Measurements from ENCODE around the gene PIR. TPM values are rescaled to one million over a fixed set of nuclear protein-coding genes. Genes with fewer than 3 reads are reported as not detected.

Gene PIR
- polyA plus RNA-seq, 1 donor from 2014 or later: 0.81 TPM

DNA sequence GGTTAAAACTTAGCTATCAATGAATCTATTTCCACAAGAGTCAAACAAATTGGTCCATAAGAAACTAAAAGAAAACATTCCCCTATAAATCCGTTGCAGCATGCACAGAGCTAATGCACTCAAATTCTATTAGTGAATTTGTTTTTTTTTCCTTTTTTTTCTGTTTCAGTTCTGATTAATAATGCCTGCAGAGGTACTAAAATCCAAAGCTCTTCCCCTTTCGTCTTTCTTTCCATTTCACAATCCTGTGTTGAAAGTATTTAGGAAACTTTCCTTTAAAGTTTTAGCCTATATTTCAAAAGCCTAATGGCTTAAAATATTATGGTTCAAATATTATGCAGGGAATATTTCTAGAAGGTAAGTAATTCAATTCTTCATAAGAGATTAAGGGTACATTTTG, 63.1 kb downstream of the PIR start:
- Histone ChIP-seq H4K20me1 (ENCODE audit: insufficient read depth) (no peaks in the 10 kb centered on the region), H3K9ac (ENCODE audit: low read length) (no peak overlapping the region), H2AFZ (ENCODE audit: low read depth, low read length) (no peak overlapping the region), H3K4me2 (ENCODE audit: low read length) (no peak overlapping the region), H3K9me2 (ENCODE audit: insufficient read depth, low read length) (no peaks in the 10 kb centered on the region), H3K4me3 (ENCODE audit: low read length) (no peak overlapping the region), H3K27me3 (ENCODE audit: insufficient read depth, low read depth, low read length) (no peaks in the 10 kb centered on the region), H3K9me3 (ENCODE audit: low read length) (no peaks in the 10 kb centered on the region), H3K36me3 (ENCODE audit: insufficient read depth, low read length) (no peaks in the 10 kb centered on the region), H3K79me2 (replicated peaks; ENCODE audit: insufficient read depth, low read length) (no peaks in the 10 kb centered on the region), H3K27ac (ENCODE audit: low read length) (no peak overlapping the region), H3F3A (ENCODE audit: insufficient read depth, low read length, poor library complexity, severe bottlenecking) (no peaks in the 10 kb centered on the region)
- TF ChIP-seq MXI1 (conservative IDR thresholded peaks at IDR 0.05; ENCODE audit: poor library complexity, severe bottlenecking) (no peak), TAF1 (IDR thresholded peaks at IDR 0.05; ENCODE audit: low read depth) (no peak), SMC3 (conservative IDR thresholded peaks at IDR 0.05; ENCODE audit: poor library complexity) (no peak), EZH2 (IDR thresholded peaks at IDR 0.05; ENCODE audit: borderline replicate concordance, insufficient read depth, low read length, poor library complexity, severe bottlenecking) (no peak), POLR2AphosphoS5 (IDR thresholded peaks at IDR 0.05) (no peak), RAD21 (conservative IDR thresholded peaks at IDR 0.05) (no peak), EP300 (conservative IDR thresholded peaks at IDR 0.05; ENCODE audit: poor library complexity, severe bottlenecking) (no peak)
- TF ChIP-seq, protein P1, sequence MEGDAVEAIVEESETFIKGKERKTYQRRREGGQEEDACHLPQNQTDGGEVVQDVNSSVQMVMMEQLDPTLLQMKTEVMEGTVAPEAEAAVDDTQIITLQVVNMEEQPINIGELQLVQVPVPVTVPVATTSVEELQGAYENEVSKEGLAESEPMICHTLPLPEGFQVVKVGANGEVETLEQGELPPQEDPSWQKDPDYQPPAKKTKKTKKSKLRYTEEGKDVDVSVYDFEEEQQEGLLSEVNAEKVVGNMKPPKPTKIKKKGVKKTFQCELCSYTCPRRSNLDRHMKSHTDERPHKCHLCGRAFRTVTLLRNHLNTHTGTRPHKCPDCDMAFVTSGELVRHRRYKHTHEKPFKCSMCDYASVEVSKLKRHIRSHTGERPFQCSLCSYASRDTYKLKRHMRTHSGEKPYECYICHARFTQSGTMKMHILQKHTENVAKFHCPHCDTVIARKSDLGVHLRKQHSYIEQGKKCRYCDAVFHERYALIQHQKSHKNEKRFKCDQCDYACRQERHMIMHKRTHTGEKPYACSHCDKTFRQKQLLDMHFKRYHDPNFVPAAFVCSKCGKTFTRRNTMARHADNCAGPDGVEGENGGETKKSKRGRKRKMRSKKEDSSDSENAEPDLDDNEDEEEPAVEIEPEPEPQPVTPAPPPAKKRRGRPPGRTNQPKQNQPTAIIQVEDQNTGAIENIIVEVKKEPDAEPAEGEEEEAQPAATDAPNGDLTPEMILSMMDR (IDR thresholded peaks at IDR 0.05; ENCODE audit: poor library complexity, severe bottlenecking): no peak
- TF ChIP-seq, protein P2, sequence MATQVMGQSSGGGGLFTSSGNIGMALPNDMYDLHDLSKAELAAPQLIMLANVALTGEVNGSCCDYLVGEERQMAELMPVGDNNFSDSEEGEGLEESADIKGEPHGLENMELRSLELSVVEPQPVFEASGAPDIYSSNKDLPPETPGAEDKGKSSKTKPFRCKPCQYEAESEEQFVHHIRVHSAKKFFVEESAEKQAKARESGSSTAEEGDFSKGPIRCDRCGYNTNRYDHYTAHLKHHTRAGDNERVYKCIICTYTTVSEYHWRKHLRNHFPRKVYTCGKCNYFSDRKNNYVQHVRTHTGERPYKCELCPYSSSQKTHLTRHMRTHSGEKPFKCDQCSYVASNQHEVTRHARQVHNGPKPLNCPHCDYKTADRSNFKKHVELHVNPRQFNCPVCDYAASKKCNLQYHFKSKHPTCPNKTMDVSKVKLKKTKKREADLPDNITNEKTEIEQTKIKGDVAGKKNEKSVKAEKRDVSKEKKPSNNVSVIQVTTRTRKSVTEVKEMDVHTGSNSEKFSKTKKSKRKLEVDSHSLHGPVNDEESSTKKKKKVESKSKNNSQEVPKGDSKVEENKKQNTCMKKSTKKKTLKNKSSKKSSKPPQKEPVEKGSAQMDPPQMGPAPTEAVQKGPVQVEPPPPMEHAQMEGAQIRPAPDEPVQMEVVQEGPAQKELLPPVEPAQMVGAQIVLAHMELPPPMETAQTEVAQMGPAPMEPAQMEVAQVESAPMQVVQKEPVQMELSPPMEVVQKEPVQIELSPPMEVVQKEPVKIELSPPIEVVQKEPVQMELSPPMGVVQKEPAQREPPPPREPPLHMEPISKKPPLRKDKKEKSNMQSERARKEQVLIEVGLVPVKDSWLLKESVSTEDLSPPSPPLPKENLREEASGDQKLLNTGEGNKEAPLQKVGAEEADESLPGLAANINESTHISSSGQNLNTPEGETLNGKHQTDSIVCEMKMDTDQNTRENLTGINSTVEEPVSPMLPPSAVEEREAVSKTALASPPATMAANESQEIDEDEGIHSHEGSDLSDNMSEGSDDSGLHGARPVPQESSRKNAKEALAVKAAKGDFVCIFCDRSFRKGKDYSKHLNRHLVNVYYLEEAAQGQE (IDR thresholded peaks at IDR 0.05; ENCODE audit: borderline replicate concordance): no peak

DNA sequence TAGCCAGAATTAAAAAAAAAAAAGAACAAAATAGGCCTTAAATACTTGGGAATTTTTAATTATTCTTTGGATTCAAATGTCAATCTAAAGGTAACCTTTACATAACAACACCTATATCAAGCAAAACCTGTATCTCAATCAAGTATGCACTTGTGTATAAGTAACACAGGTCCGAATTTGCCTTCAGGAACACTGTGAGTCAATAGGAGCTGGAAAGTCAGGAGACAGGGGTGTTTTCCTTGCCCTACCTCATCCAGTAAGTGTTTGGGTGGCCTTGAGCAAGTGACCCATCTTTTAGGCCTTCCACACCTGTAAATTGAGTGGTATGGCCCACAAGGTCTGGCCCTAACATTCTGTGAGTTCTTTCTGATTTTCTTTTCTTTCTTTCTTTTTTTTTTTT, 68.1 kb downstream of the PIR start:
- no peak overlapping the region for H3K4me3 ChIP-seq (ENCODE audit: low read length)
- no peaks in the 10 kb centered on the region for H3K9me3 ChIP-seq (ENCODE audit: low read length)
- H3K27ac ChIP-seq (ENCODE audit: low read length): no peak overlapping the region
- no peak overlapping the region for H2AFZ ChIP-seq (ENCODE audit: low read depth, low read length)
- H3F3A ChIP-seq (ENCODE audit: insufficient read depth, low read length, poor library complexity, severe bottlenecking): no peaks in the 10 kb centered on the region
- TF ChIP-seq RAD21 (conservative IDR thresholded peaks at IDR 0.05) (no peak), MXI1 (conservative IDR thresholded peaks at IDR 0.05; ENCODE audit: poor library complexity, severe bottlenecking) (no peak), SMC3 (conservative IDR thresholded peaks at IDR 0.05; ENCODE audit: poor library complexity) (no peak), POLR2AphosphoS5 (IDR thresholded peaks at IDR 0.05) (no peak), EZH2 (IDR thresholded peaks at IDR 0.05; ENCODE audit: borderline replicate concordance, insufficient read depth, low read length, poor library complexity, severe bottlenecking) (no peak), EP300 (conservative IDR thresholded peaks at IDR 0.05; ENCODE audit: poor library complexity, severe bottlenecking) (no peak), TAF1 (IDR thresholded peaks at IDR 0.05; ENCODE audit: low read depth) (no peak)
- TF ChIP-seq, protein P1 (IDR thresholded peaks at IDR 0.05; ENCODE audit: poor library complexity, severe bottlenecking): no peak
- TF ChIP-seq, protein P2 (IDR thresholded peaks at IDR 0.05; ENCODE audit: borderline replicate concordance): no peak
- H3K36me3 ChIP-seq (ENCODE audit: insufficient read depth, low read length): no peaks in the 10 kb centered on the region
- no peak overlapping the region for H3K4me2 ChIP-seq (ENCODE audit: low read length)
- no peaks in the 10 kb centered on the region for H4K20me1 ChIP-seq (ENCODE audit: insufficient read depth)
- no peak overlapping the region for H3K9ac ChIP-seq (ENCODE audit: low read length)
- no peaks in the 10 kb centered on the region for H3K9me2 ChIP-seq (ENCODE audit: insufficient read depth, low read length)
- no peaks in the 10 kb centered on the region for H3K27me3 ChIP-seq (ENCODE audit: insufficient read depth, low read depth, low read length)
- H3K79me2 ChIP-seq (replicated peaks; ENCODE audit: insufficient read depth, low read length): no peaks in the 10 kb centered on the region

Measured in neural cell (in vitro differentiated cells).